ENCODE data around the gene INTS1. TPM values are rescaled to one million over a fixed set of nuclear protein-coding genes. Genes with fewer than 3 reads are reported as not detected.

The INTS1 gene
- total RNA-seq, 4 donors from 2014 or later, result 50.3 to 134 (median 71.4) TPM

DNA sequence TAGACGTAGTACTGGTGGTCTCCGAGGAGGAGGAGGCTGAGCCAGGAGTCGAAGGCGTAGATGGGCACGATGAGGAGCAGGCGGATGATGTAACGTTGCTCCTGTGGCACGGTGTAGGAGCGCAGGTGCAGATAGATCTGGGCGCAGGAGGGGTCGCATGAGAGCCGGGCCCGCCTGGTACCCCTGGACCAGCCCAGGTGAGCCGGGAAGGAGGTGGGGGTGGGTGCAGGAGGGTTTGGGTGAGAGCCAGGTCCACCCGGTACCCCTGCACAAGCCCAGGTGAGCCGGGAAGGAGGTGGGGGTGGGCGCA is 46.6 kb upstream of the INTS1 start:
- 88% methylated on average over 15 of the region's 17 CpGs; no CpG with 5 or more reads in 1 of the 2 donors for WGBS, 2 donors (ENCODE audit: low coverage in 1 of 2)
- no peaks in the 10 kb centered on the region for H3K27me3 ChIP-seq
- H3K4me1 ChIP-seq, result peaks cover 0 to 19% (median 13%) of the 10 kb centered on the region in 4 donors

DNA sequence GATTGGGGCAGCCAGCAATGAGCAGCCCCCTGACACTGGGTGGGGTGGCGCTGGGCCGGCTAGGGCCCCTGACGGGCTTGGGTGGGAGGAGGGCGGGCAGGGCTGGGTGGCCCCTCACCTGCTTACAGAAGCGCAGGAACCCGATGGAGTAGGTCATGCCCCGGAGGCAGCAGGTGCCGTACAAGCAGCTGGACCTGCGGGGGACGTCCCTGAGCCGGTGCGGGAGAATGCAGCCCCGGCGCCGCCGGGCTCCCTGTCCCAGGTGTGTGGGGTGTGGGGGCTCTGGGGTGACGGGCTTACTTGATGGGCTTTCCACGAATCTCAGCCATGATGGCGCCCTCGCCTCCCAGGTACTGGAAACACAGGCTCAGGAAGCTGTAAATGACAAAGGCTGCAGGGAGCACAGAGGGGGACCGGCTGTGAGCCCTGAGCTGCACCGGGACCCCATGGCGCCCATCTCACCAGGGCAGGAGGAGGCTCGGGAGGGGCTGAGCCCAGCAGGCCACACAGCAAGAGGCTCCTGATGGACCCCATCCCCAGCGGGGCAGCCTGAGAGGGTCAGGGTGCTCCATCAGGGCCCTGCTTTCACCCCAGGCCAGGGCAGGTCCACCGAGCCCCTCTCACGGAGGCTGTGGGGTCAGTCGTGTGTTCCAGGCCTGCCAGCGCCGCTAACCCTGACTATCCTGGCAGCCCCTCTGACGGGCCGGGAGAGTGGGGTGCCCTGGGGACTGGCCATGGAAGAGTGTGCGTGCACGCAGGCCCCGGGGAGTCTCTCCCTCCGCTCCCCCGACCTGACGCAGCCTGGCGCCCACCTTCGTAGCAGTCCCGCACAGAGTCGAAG is 46.0 kb upstream of the INTS1 start:
- in situ Hi-C loops (cut with MboI; ENCODE audit: low pct_ligation_motif_present in 1 of 4, low pct_unique_long_range_greater_than_20kb in 1 of 4, low sequenced_read_pairs in 3 of 4), result no loop called here
- Histone ChIP-seq H3K4me1 (peaks cover 0 to 17% (median 7%) of the 10 kb centered on the region in 4 donors), H3K4me3 (no peak overlapping the region), H3K36me3 (no peaks in the 10 kb centered on the region), H3K27ac (no peak overlapping the region), H3K27me3 (no peaks in the 10 kb centered on the region), H3K9me3 (no peaks in the 10 kb centered on the region)
- TF ChIP-seq POLR2A (IDR thresholded peaks at IDR 0.05), result no peak
- TF ChIP-seq, protein P1, sequence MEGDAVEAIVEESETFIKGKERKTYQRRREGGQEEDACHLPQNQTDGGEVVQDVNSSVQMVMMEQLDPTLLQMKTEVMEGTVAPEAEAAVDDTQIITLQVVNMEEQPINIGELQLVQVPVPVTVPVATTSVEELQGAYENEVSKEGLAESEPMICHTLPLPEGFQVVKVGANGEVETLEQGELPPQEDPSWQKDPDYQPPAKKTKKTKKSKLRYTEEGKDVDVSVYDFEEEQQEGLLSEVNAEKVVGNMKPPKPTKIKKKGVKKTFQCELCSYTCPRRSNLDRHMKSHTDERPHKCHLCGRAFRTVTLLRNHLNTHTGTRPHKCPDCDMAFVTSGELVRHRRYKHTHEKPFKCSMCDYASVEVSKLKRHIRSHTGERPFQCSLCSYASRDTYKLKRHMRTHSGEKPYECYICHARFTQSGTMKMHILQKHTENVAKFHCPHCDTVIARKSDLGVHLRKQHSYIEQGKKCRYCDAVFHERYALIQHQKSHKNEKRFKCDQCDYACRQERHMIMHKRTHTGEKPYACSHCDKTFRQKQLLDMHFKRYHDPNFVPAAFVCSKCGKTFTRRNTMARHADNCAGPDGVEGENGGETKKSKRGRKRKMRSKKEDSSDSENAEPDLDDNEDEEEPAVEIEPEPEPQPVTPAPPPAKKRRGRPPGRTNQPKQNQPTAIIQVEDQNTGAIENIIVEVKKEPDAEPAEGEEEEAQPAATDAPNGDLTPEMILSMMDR (IDR thresholded peaks at IDR 0.05), result no peak
- TF ChIP-seq EP300 (IDR thresholded peaks at IDR 0.05; ENCODE audit: low read depth), result no peak
- no peak for TF ChIP-seq POLR2AphosphoS5 (IDR thresholded peaks at IDR 0.05)
- no peak for DNase-seq
- intact Hi-C loops (cut with DNase I; ENCODE audit: low total_unique reads), result no loop called here
- 90% methylated on average over 40 of the region's 42 CpGs; no CpG with 5 or more reads in 1 of the 2 donors for WGBS, 2 donors (ENCODE audit: low coverage in 1 of 2)

More for the DNA sequence above, 46.6 kb upstream of the INTS1 start:
- H3K9me3 ChIP-seq, result no peaks in the 10 kb centered on the region
- in situ Hi-C loops (cut with MboI; ENCODE audit: low pct_ligation_motif_present in 1 of 4, low pct_unique_long_range_greater_than_20kb in 1 of 4, low sequenced_read_pairs in 3 of 4) (no loop called here), intact Hi-C loops (cut with DNase I; ENCODE audit: low total_unique reads) (no loop called here)
- no peaks in the 10 kb centered on the region for H3K36me3 ChIP-seq
- no peak for DNase-seq
- TF ChIP-seq, protein P1 (IDR thresholded peaks at IDR 0.05), result no peak
- TF ChIP-seq EP300 (IDR thresholded peaks at IDR 0.05; ENCODE audit: low read depth) (no peak), POLR2A (IDR thresholded peaks at IDR 0.05) (no peak), POLR2AphosphoS5 (IDR thresholded peaks at IDR 0.05) (no peak)
- no peak overlapping the region for H3K27ac ChIP-seq
- no peak overlapping the region for H3K4me3 ChIP-seq

DNA sequence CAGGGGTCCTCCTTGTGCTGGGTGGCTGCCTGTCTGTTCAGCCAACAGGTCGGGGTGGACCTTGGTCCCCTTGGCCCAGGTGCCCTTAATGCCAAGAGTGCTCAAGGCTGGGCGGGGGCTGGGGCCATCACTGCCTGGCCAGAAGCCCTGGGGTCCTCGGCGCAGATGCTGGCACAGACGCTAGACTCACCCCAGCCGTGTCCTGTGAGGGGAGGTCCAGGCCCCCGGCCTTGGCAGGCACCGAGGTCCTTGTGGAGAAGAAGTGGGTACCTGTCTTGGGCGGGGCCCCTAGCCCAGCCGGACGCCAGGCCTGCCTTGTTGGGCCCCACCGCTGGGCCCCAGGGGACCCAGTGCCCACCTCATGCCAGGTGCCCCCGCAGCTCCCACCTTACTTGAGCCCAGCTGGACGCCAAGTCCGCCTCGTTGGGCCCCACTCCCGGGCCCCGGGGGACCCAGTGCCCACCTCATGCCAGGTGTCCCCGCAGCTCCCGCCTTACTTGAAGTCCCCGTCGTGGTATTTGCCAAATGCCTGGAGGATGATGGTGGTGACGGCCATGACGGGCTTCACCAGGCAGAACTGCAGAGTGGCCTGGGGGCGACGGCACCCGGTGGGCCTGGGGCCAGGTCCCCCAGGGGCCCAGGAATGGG is 45.3 kb upstream of the INTS1 start:
- no peak for TF ChIP-seq POLR2A (IDR thresholded peaks at IDR 0.05)
- TF ChIP-seq, protein P1 (IDR thresholded peaks at IDR 0.05), result no peak
- TF ChIP-seq EP300 (IDR thresholded peaks at IDR 0.05; ENCODE audit: low read depth), result no peak
- no peak for TF ChIP-seq POLR2AphosphoS5 (IDR thresholded peaks at IDR 0.05)
- 93 to 100% methylated on average over 2 to 13 of the region's 27 CpGs for WGBS, 2 donors (ENCODE audit: low coverage in 1 of 2)
- no peaks in the 10 kb centered on the region for H3K36me3 ChIP-seq
- in situ Hi-C loops (cut with MboI; ENCODE audit: low pct_ligation_motif_present in 1 of 4, low pct_unique_long_range_greater_than_20kb in 1 of 4, low sequenced_read_pairs in 3 of 4), result no loop called here
- no peak overlapping the region for H3K4me3 ChIP-seq
- no peak overlapping the region for H3K27ac ChIP-seq
- intact Hi-C loops (cut with DNase I; ENCODE audit: low total_unique reads), result no loop called here
- no peak for DNase-seq
- H3K27me3 ChIP-seq, result no peaks in the 10 kb centered on the region
- H3K4me1 ChIP-seq, result peaks cover 0 to 12% (median under 1%) of the 10 kb centered on the region in 4 donors
- H3K9me3 ChIP-seq, result no peaks in the 10 kb centered on the region

DNA sequence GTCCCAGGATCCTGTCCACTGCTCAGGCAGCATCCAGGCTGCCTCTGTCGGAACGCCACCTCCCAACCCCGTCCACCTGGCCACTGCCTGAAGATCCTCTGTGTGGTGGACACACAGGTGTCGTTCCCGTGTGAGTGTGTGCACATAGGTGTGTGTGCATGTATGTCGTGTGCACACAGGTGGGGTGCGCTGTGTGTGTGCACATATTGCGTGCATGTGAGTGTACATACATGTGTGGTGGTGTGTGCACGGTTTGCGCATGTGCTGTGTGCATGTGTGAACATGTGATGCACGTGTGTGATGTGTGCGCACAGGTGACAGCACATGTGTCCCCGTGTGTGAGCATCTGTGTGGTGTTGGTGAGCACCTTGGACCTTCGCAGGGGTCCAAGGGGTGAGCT is 44.8 kb upstream of the INTS1 start:
- WGBS, 2 donors (ENCODE audit: low coverage in 1 of 2), result 82% methylated on average over 14 of the region's 14 CpGs; no CpG with 5 or more reads in 1 of the 2 donors
- intact Hi-C loops (cut with DNase I; ENCODE audit: low total_unique reads) (no loop called here), in situ Hi-C loops (cut with MboI; ENCODE audit: low pct_ligation_motif_present in 1 of 4, low pct_unique_long_range_greater_than_20kb in 1 of 4, low sequenced_read_pairs in 3 of 4) (no loop called here)
- Histone ChIP-seq H3K36me3 (no peaks in the 10 kb centered on the region), H3K4me1 (peaks cover 0 to 10% (median 0%) of the 10 kb centered on the region in 4 donors), H3K4me3 (no peak overlapping the region), H3K27me3 (no peaks in the 10 kb centered on the region), H3K9me3 (no peaks in the 10 kb centered on the region), H3K27ac (no peak overlapping the region)
- TF ChIP-seq POLR2AphosphoS5 (IDR thresholded peaks at IDR 0.05) (no peak), POLR2A (IDR thresholded peaks at IDR 0.05) (no peak)
- DNase-seq, result no peak

Measured in transverse colon (tissue), 4 donors.